WTC11 (cell line): Measurements from ENCODE around the gene ENO1. TPM values are rescaled to one million over a fixed set of nuclear protein-coding genes. Genes with fewer than 3 reads are reported as not detected.

Source experiments
- ATF2 ChIP-seq: sonication (generic); formaldehyde crosslinking; IDR thresholded peaks from 2 replicates; pipeline ENCODE4 v1.8.1; 2022; ENCODE audit warnings: low read depth, missing genetic modification reagents, borderline replicate concordance
- ATF3 ChIP-seq: sonication (generic); formaldehyde crosslinking; conservative IDR thresholded peaks from 2 replicates; pipeline ENCODE4 v1.8.1; 2022; ENCODE audit warnings: mild to moderate bottlenecking, missing genetic modification reagents
- ATF6 ChIP-seq: sonication (generic); formaldehyde crosslinking; IDR thresholded peaks from 2 replicates; pipeline ENCODE4 v1.8.1; 2023; ENCODE audit warnings: mild to moderate bottlenecking, missing genetic modification reagents
- EMX1 ChIP-seq: fragments of 250-450 bp; sonication (Bioruptor Pico); IDR thresholded peaks from 2 replicates; pipeline ENCODE4 v1.8.0; 2021; ENCODE audit warnings: mild to moderate bottlenecking
- ESRRA ChIP-seq: sonication (generic); formaldehyde crosslinking; IDR thresholded peaks from 2 replicates; pipeline ENCODE4 v1.8.1; 2022; ENCODE audit warnings: mild to moderate bottlenecking, missing genetic modification reagents, borderline replicate concordance
- ETV6 ChIP-seq: sonication (generic); formaldehyde crosslinking; IDR thresholded peaks from 2 replicates; pipeline ENCODE4 v1.8.1; 2022; ENCODE audit warnings: mild to moderate bottlenecking, missing genetic modification reagents
- FOXJ3 ChIP-seq: sonication (generic); formaldehyde crosslinking; IDR thresholded peaks from 2 replicates; pipeline ENCODE4 v1.9.0; 2021; ENCODE audit warnings: missing genetic modification reagents, mild to moderate bottlenecking, borderline replicate concordance
- FOXK1 ChIP-seq: sonication (generic); formaldehyde crosslinking; IDR thresholded peaks from 2 replicates; pipeline ENCODE4 v1.8.0; 2022; ENCODE audit warnings: mild to moderate bottlenecking, moderate library complexity, missing genetic modification reagents
- FOXP1 ChIP-seq: sonication (generic); formaldehyde crosslinking; IDR thresholded peaks from 2 replicates; pipeline ENCODE4 v1.8.0; 2022; ENCODE audit warnings: missing genetic modification reagents, mild to moderate bottlenecking, moderate library complexity, borderline replicate concordance
- FOXP4 ChIP-seq: sonication (generic); formaldehyde crosslinking; IDR thresholded peaks from 2 replicates; pipeline ENCODE4 v1.8.0; 2022; ENCODE audit warnings: mild to moderate bottlenecking, missing genetic modification reagents
- GABPB1 ChIP-seq: sonication (generic); formaldehyde crosslinking; IDR thresholded peaks from 2 replicates; pipeline ENCODE4 v1.8.1; 2023; ENCODE audit warnings: mild to moderate bottlenecking, missing genetic modification reagents
- GRHL2 ChIP-seq: fragments of 250-450 bp; sonication (Bioruptor Pico); IDR thresholded peaks from 2 replicates; pipeline ENCODE4 v1.8.0; 2022; ENCODE audit warnings: mild to moderate bottlenecking, moderate library complexity; ENCODE audit not compliant: insufficient replicate concordance, severe bottlenecking
- IRF2 ChIP-seq: sonication (generic); formaldehyde crosslinking; IDR thresholded peaks from 2 replicates; pipeline ENCODE4 v1.8.0; 2022; ENCODE audit warnings: low read depth, missing genetic modification reagents, borderline replicate concordance
- JUN ChIP-seq: sonication (generic); formaldehyde crosslinking; IDR thresholded peaks from 2 replicates; pipeline ENCODE4 v1.8.0; 2023; ENCODE audit warnings: mild to moderate bottlenecking, missing genetic modification reagents
- KAT7 ChIP-seq: sonication (generic); formaldehyde crosslinking; IDR thresholded peaks from 2 replicates; pipeline ENCODE4 v1.8.1; 2023; ENCODE audit warnings: missing genetic modification reagents, mild to moderate bottlenecking, borderline replicate concordance
- MYBL2 ChIP-seq: sonication (generic); formaldehyde crosslinking; IDR thresholded peaks from 2 replicates; pipeline ENCODE4 v1.8.1; 2023; ENCODE audit warnings: mild to moderate bottlenecking, moderate library complexity, missing genetic modification reagents
- NR1H2 ChIP-seq: sonication (generic); formaldehyde crosslinking; IDR thresholded peaks from 2 replicates; pipeline ENCODE4 v1.9.0; 2021; ENCODE audit warnings: mild to moderate bottlenecking, moderate library complexity, missing genetic modification reagents
- NR3C1 ChIP-seq: sonication (generic); formaldehyde crosslinking; conservative IDR thresholded peaks from 2 replicates; pipeline ENCODE4 v1.8.1; 2023; ENCODE audit warnings: low read depth, mild to moderate bottlenecking, missing genetic modification reagents
- PREB ChIP-seq: sonication (generic); formaldehyde crosslinking; IDR thresholded peaks from 2 replicates; pipeline ENCODE4 v1.8.1; 2022; ENCODE audit warnings: mild to moderate bottlenecking, missing genetic modification reagents, moderate library complexity, borderline replicate concordance
- RELA ChIP-seq: sonication (generic); formaldehyde crosslinking; IDR thresholded peaks from 2 replicates; pipeline ENCODE4 v1.8.1; 2022; ENCODE audit warnings: missing genetic modification reagents, mild to moderate bottlenecking, borderline replicate concordance
- SMAD4 ChIP-seq: sonication (generic); formaldehyde crosslinking; IDR thresholded peaks from 2 replicates; pipeline ENCODE4 v1.8.0; 2022; ENCODE audit warnings: mild to moderate bottlenecking, missing genetic modification reagents
- SP1 ChIP-seq: sonication (generic); formaldehyde crosslinking; conservative IDR thresholded peaks from 2 replicates; pipeline ENCODE4 v1.8.1; 2022; ENCODE audit warnings: missing genetic modification reagents
- STAT6 ChIP-seq: sonication (generic); formaldehyde crosslinking; conservative IDR thresholded peaks from 2 replicates; pipeline ENCODE4 v1.8.1; 2023; ENCODE audit warnings: mild to moderate bottlenecking, low read depth, missing genetic modification reagents, moderate library complexity
- TCF7 ChIP-seq: sonication (generic); formaldehyde crosslinking; IDR thresholded peaks from 2 replicates; pipeline ENCODE4 v1.8.0; 2022; ENCODE audit warnings: mild to moderate bottlenecking, low read depth, missing genetic modification reagents, moderate library complexity
- TEAD4 ChIP-seq: sonication (generic); formaldehyde crosslinking; IDR thresholded peaks from 2 replicates; pipeline ENCODE4 v1.8.0; 2022; ENCODE audit warnings: mild to moderate bottlenecking, missing genetic modification reagents
- USF1 ChIP-seq: sonication (generic); formaldehyde crosslinking; IDR thresholded peaks from 2 replicates; pipeline ENCODE4 v1.8.0; 2022; ENCODE audit warnings: mild to moderate bottlenecking, missing genetic modification reagents
- ZNF121 ChIP-seq: sonication (generic); formaldehyde crosslinking; IDR thresholded peaks from 2 replicates; pipeline ENCODE4 v1.8.0; 2023; ENCODE audit warnings: missing genetic modification reagents
- ZNF263 ChIP-seq: sonication (generic); formaldehyde crosslinking; IDR thresholded peaks from 2 replicates; pipeline ENCODE4 v1.8.1; 2022; ENCODE audit warnings: low read depth, mild to moderate bottlenecking, moderate library complexity, missing genetic modification reagents
- ZNF416 ChIP-seq: fragments of 250-450 bp; sonication (Bioruptor Pico); IDR thresholded peaks from 2 replicates; pipeline ENCODE4 v1.9.0; 2021; ENCODE audit warnings: mild to moderate bottlenecking, inconsistent platforms
- total RNA-seq: library from RNA; stranded (reverse); gene quantifications from 3 replicates; pipeline ENCODE4 v1.2.3, GENCODE V29; 2021

Gene ENO1
- total RNA-seq, 1 experiment from 2014 or later = 1,978 TPM

GRCh38 chr1:8878698-8879463 lies 395 bp upstream of the ENO1 start (continued):
- TF ChIP-seq ZNF121 (CRISPR knock-in tag) (no peak), FOXP4 (CRISPR knock-in tag) (peak; percentile 96), FOXK1 (CRISPR knock-in tag) (peak; percentile 60; the same call in 1 of the 2 replicates), SP1 (peak; percentile 99), PREB (CRISPR knock-in tag) (peak; percentile 95), NR1H2 (no peak), IRF2 (CRISPR knock-in tag) (no peak), FOXP1 (CRISPR knock-in tag) (peak; percentile 98), GABPB1 (peak; percentile 64), ETV6 (CRISPR knock-in tag) (peak; percentile 83), STAT6 (CRISPR knock-in tag) (no peak), ATF6 (CRISPR knock-in tag) (no peak), TEAD4 (CRISPR knock-in tag) (peak; percentile 86), ATF2 (CRISPR knock-in tag) (no peak), ATF3 (CRISPR knock-in tag) (no peak), TCF7 (peak; percentile 92), JUN (peak; percentile 97), MYBL2 (no peak; the same call in none of the 2 replicates), NR3C1 (peak; percentile 86; the same call in 1 of the 2 replicates), RELA (peak; percentile 94), GRHL2 (no peak), ESRRA (CRISPR knock-in tag) (peak; percentile 98), ZNF263 (CRISPR knock-in tag) (no peak), EMX1 (0 out of 2 replicates have a peak, but pooled peaks have one; percentile 41), KAT7 (CRISPR knock-in tag) (peak; percentile 98; the same call in 1 of the 2 replicates), ZNF416 (CRISPR knock-in tag) (peak; percentile 18; the same call in 1 of the 2 replicates), SMAD4 (CRISPR knock-in tag) (peak; percentile 74; the same call in 1 of the 2 replicates), USF1 (CRISPR knock-in tag) (peak; percentile 18), FOXJ3 (CRISPR knock-in tag) (no peak)
